ENCODE results near the gene DSCAML1.

The DSCAML1 gene

DNA sequence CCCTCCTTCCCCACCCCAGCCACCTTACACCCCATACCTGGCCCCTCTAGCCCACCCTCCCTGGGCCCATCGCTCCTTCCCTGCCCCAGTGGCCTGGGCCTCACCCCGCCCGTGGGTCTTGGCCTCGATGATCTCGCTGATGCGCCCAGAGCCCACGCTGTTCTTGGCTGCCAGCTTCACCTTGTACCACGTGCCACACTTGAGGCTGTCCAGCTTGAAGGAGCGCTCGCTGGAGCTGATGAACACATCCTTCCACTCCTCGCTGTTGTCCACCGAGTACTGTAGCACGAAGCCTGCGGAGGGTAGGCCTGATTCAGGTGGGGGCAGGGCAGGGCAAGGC lies 359.3 kb downstream of the DSCAML1 start:
- DNase-seq (ENCODE audit: extremely low read depth in 1 of 2, low read depth in 1 of 2) = no peak

DNA sequence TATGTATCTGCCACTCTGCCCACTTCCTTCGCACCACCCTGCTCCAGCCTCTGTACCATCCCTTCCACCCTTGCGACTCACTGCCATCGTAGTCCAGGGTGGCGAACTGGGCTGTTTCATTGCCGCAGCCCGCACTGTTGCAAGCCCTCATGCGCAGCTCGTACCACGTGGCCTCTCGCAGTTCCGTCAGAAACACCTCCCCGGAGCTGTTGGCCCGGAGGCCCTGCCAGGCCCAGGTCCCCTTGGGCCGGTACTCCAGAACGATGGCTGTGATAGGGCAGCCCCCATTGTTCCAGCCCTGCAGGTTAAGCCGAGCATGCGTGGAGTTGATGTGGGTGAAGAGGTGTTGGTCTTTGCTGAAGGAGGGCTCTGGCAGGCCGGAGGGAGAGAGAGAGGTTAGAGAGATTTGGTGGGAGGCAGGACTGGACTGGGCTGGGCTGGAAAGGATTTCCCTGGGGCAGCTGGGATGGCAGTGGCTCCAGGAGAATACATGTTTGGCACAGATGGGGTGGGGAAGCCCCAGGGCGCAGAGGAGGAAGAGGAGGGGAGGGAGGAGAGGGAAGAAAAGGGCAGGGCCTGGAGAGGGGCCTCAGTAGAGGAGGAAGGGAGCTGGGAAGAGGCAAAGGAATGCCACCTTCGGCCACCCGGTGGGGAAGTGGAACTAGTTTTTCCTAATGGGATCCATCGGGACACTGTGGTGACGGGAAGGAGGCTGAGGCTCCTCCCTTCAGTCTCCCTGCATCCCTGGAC lies 359.8 kb downstream of the DSCAML1 start:
- no peak for DNase-seq (ENCODE audit: extremely low read depth in 1 of 2, low read depth in 1 of 2)

DNA sequence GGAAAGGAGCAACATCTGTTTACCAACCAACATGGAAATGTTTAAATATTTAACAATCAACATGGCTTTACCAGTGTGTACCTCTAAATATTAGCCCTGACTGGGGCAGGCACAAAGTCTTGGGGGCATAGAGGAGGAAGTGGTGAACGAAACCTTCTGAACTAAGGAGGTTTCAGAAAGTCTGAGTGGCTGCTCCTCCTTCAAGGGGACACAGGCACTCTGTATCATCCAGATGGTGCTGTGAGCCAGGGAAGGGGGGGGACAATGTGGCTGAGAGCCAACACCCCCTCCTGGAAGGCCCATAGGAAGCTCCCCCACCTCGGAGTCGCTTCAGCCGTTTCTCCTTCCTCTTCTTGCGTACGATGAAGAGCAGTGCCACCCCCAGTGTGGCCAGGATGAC lies 361.7 kb downstream of the DSCAML1 start:
- DNase-seq (ENCODE audit: extremely low read depth in 1 of 2, low read depth in 1 of 2) = no peak

DNA sequence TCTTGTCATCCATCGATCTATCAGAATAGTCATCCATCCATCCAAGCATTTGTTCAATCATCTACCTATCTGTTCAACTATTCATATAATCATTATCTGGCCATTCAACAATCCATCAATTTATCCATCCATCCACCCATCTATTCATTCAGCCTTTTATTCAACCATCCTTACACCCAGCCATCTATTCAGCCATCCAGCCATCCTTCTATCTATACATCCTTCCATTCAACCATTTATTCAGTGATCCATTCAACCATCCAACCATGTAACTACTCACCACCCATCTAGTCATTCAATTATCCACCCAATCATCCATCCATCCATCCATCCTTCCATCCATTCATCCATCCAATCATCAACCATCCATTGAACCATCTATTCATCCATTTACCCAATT lies 362.5 kb downstream of the DSCAML1 start:
- no peak for DNase-seq (ENCODE audit: extremely low read depth in 1 of 2, low read depth in 1 of 2)

DNA sequence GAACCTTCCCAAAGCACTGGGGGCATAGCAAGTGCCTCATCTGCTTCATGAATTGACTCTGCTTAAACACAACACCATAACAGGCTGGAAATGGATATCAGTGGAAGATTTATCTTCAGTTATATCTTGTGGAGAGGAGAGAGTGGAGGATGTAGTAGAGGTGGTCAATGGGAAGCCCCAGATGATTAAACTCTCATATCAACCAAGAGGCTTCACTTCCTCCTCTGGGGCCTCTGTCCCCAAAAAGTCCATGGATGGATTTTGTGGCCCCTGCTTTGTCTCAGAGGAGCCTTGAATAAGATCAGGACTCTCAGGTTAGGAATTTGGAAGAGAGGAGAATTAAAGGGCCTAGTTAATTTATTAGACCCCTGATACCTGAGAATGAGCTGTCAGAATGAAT lies 363.3 kb downstream of the DSCAML1 start:
- no peak for DNase-seq (ENCODE audit: extremely low read depth in 1 of 2, low read depth in 1 of 2)

DNA sequence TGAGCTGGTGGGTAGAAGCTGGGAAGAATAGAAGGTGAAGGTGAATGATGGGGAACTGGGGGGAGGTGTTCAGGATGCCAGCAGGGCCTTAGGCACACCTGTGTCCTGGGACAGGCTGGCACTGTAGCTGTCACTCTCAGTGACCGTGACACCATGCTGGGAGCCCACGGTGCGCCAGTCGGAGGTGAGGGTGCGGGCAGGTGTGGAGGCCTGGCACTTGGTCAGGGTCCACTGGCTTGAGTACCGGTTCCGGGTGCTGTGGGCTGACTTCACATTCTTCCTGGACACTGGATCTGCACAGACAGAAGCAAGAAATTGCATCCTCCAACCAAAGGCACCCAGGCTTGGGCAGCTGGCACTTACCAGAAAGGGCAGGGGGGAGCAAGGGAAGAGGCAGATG lies 365.6 kb downstream of the DSCAML1 start:
- no peak for DNase-seq (ENCODE audit: extremely low read depth in 1 of 2, low read depth in 1 of 2)

DNA sequence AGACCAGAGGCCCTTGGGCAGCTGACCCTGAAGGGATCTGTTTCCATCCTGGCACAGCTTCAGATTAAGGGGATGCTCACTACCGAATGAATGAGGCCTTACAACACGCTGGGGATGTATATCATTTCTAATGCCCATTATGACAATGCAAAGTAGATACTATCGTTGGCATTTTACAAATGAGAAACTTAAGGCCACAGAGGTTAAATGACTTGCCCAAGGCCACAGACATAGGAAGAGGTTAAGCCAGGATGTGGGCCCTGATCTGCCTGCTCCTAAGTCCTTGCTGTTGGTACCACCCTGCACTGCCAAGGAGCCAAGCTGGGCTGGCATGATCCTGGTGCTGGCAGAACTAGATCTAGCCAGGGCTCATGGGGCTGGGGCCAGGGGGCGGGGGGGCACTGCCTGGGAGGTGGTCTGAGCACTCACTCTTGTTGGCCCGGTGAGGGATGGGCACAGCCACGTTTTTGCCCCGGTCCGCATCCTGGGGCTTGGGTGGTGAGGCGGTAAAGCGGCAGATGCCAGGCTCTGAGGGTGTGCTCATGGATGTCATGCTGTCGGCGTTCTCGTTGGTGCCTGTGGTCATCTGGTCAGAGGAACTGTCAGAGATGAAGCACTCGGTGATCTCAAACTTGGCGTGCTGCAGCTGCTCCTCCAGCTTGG lies 366.6 kb downstream of the DSCAML1 start:
- no peak for DNase-seq (ENCODE audit: extremely low read depth in 1 of 2, low read depth in 1 of 2)

DNA sequence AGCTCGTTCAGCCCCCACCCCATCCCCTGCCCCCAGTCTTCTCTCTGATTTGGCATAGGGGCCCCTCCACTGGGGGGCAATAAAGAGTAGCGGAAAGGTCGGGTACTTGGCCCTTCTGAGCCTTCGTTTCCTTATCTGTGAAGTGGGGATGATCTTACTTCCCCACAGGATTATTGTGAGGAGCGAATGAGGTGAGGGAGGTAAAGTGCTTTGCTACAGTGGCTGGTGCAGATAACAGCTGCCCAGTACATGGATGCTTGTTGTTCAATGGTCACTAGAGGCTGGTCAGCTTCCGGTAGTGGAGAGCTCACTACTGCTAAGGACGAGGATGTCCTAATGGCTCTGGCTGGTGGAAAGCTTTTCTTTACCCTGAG lies 368.2 kb downstream of the DSCAML1 start:
- no peak for DNase-seq (ENCODE audit: extremely low read depth in 1 of 2, low read depth in 1 of 2)

DNA sequence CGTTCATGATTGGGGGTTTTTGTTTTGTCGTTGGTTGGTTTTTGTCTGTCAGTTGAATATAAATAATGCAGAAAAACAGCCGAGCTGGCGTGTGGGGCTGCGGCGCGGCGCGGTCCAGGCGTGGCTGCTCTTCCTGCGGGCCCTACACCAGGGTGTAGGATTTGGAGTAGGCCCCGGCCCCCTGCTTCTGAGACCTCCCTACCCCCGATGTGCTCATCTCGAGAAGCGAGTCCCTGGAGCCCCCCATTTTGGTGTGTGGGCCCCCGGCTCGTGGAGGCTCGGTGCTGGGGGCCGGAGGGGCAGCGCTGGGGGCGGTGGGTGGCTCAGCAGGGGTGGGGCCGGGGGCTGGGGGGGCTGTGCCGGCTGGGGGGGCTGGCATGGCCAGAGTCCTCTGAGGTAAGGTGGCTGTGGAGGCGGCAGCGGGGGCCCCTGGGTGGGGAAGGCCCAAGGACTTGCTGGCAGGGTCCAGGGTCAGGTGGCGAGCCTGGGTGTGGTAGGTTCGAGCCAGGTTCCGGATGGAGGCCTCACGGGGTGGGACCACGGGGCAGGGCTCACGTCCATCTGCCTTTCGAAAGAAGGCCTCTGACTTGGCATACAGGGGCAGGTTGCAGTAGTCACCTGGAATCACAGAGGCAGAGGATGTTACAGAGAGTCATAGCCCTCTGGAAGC lies 368.7 kb downstream of the DSCAML1 start:
- DNase-seq (ENCODE audit: extremely low read depth in 1 of 2, low read depth in 1 of 2) = no peak

DNA sequence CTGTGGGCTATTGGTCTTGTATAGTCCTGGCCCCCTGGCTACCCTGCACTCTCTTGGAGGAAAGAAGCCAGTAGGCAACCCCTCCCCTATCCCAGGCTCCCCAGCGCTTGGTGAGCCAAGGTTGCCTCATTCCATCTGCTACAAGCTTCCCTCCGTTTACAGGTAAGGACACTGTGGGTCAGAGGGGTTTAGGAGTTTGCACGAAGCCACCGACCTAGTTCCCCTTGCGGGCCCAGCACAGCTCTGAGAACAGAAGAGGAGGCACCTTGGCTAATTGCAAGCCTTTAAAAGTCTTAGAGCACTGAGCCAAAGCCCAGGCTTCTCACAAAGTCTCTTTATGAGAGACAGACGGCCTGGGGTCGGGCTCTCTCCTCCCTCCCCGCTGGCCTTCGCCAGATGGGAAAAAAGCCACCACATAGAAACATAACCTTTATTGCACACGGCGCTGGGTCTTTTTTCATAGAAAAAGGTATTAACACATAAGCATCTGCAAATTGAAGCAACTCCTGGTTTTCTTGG lies 369.6 kb downstream of the DSCAML1 start:
- DNase-seq (ENCODE audit: extremely low read depth in 1 of 2, low read depth in 1 of 2) = no peak

DNA sequence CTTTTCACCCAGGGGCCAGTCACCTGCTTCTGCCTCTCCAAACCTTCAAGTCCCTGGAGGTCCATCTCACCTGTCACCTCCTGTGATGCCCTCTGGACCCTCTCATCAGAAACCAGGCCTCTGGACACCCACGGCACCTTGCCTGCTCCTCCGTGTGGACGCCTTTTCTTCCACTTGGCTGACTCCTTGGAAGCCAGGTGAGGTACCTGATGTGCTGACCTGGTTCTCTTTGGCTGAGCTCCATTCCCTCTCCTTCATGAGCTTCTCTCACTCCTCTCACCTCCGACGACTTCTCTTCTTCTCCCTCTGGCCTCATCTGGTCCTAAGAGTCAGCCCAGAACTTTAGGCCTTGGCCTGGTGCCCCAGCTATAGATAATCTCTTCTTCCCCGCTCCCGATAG lies 370.1 kb downstream of the DSCAML1 start:
- no peak for DNase-seq (ENCODE audit: extremely low read depth in 1 of 2, low read depth in 1 of 2)

DNA sequence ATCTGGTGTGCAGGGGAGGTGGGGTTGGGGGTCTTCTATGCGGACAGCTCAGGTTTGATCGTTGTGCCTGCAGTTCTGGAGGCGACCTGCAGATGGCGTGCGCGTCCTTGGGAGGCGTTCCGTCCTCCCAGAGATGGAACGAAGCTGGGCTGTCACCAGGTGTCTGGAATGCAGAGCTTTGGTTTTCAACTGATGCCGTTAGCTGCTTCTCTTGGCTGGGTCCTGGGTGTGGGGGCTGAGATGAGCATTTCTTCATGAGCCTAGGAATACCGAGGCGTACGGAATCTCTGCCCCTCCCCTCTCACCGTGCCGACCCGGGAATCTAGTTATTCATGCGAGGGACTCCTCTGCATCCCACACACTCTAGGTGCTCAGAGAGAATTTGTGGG lies 370.7 kb downstream of the DSCAML1 start:
- peak; percentile 26 to 47 for DNase-seq (ENCODE audit: extremely low read depth in 1 of 2, low read depth in 1 of 2)

DNA sequence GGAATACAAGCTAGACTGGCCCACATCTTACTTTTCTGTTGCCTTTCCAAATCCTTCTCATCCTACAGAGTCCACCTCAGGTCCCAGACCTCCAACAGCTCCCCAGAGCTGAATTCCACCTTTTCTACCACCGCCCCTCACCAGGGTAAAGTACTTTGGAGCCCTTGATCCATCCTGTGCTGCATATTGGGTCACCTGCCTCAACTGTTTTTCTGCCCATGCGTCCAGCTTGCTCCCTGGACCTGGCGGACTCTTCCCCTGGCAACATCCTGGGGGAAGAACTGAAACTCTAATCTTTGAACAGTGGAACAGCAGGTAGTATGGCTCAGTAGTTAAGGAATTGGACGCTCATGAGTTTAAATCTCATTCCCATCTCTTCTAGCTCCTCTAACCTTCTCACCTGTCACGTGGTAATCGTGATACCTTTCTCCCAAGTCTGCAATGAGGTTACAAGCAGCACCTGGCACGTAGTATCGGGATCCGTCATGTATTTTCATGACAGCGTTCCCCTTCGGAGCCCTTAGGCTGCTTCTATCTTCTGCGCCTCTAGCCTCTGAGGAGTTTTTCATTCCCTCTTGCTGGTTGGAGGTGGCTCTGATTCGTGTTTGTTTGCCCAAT lies 371.2 kb downstream of the DSCAML1 start:
- no peak for DNase-seq (ENCODE audit: extremely low read depth in 1 of 2, low read depth in 1 of 2)

DNA sequence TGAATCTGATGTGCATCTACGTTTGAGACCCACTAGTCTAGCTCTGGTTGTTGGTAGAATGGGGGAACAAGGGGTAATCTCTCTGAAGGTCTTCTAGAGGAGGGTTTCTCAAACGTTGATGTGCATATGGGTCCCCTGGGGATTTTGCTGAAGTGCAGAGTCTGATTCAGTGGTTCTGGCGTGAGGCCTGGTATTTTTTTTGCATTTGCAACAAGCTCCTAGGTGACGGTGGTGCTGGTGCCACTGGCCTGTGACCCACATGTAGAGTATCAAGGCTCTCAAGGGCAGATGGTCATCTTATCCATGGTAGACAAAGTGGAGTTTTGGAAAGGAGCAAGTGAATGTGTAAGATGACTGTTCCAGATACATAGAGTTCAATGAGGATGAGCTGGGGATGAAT lies 372.2 kb downstream of the DSCAML1 start:
- no peak for DNase-seq (ENCODE audit: extremely low read depth in 1 of 2, low read depth in 1 of 2)

DNA sequence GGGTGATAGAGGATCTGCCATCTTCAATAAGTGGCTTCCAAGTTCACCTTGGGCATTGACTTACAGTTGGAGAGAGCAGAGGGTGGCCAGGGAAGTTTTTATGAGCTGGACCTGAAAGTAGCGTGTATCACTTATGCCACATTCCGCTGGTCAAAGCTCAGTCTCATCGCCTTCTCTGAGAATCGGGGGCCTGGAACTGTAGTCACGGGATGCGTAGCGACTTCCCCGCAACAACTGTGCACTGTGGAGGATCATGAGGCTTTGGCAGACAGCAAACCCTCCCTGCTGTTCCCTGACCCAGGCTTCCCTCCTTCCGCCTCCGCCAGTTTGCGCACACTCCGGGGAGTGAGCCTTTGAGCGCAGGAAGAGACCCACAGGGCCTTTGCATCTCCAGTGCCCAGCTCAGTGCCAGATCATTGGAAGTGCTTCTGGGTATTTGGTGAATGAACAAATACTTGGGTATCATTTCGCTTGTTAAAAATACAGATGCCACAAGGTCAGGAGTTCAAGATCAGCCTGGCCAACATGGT lies 373.9 kb downstream of the DSCAML1 start:
- DNase-seq (ENCODE audit: extremely low read depth in 1 of 2, low read depth in 1 of 2) = no peak

DNA sequence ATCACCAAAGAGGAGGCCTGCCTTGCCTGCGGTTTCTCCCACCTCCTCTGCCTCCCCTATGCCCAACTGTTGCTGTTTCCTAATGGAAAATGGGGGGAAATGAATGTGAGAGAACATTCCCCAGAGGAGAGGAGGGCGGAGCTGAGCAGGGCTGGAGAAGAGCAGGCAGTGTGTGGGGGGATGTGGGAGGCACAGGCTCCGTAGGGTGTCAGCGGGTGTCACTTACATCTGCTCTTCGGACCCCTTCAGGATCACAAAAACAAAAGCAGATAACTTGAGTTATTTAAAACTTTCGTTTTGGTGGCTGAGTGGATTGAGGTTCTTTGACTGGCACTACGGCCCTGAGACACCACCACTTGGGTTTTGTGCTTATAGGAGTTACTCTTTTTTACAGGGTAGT lies 375.5 kb downstream of the DSCAML1 start:
- no peak for DNase-seq (ENCODE audit: extremely low read depth in 1 of 2, low read depth in 1 of 2)

DNA sequence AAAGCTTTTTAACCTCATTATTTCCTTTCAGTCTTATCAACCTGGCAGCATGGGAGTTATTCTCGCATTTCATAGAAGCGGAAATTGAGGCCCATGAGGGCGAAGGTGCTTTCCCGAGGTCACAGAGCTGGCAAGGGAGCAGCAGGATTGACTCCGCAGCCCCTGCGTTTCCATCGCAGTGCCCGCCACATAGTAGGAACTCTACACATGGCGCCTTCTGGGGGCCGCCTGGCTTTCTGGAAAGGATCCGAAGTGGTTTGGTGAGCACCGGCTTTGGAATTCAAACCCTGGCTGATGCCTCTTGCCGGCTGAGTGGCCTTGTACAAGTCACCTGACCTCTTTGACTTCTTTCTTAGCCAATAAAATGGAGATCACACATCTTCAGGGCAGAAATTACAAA lies 376.0 kb downstream of the DSCAML1 start:
- DNase-seq (ENCODE audit: extremely low read depth in 1 of 2, low read depth in 1 of 2) = no peak

DNA sequence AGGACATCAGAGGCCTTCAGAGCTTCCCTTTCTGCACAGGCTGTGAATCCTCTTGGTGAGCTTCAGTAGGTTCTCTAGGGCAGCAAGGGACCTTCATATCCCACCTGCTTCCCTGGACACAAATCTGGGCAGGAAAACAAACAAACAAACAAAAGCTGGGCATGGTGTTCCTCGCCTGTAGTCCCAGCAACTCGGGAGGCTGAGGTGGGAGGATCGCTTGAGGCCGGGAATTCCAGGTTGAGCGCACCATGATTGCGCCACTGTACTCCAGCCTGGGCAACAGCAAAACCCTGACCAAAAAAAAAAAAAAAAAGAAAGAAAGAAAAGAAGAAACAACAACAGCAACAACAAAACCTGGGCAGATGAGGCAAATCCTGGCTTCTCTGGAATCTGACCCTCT lies 376.4 kb downstream of the DSCAML1 start:
- DNase-seq (ENCODE audit: extremely low read depth in 1 of 2, low read depth in 1 of 2) = no peak

DNA sequence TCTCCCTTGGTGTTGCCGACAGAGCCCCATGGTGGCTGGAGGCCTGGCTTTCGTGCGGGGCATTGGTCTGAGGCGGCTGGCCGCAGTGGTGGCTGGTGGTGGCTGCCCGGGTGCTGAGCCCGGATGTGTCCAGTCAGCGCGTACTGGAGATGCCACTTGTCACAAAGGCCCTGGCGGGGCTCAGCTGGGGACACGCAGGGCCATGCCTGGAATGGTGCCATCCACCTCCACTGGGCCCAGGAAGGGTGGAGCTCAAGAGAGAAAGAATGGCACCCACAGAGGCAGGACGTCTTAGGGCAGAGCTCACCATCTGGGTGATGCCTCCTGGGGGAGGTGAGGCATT lies 376.9 kb downstream of the DSCAML1 start:
- no peak for DNase-seq (ENCODE audit: extremely low read depth in 1 of 2, low read depth in 1 of 2)

DNA sequence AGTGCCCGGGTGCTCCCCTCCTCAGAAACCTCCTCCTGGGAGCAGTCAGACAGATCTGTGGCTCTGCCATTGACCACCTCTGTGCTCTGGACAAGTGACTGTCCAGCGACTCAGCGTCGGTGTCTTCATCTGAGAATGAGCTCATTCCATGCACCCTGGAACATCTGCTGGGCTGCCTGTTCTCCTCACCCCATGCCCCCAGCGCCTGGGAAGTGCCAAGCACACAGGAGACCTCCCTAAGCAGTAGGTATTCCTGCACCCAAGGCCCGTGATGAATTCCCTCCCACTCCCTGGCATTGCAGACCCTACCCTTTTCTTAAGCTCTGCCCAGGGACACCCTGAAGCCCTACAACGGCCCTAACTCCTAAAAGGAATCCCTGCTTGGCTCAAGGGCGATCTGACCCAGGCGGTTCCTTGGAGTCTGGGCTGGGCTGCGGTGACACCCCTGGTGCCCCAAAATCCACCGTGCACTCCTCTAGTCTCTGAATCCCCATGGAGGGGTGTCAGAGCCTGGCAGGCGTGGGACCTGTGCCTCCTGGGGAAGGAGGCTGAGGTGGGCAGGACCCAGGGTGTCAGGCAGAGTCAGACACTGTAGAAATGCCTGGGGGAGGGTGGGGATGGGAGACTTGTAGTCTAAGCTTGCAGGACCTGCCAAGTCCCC lies 377.4 kb downstream of the DSCAML1 start:
- DNase-seq (ENCODE audit: extremely low read depth in 1 of 2, low read depth in 1 of 2) = no peak

Measured in activated CD8-positive, alpha-beta memory T cell treated with anti-CD3 and anti-CD28 coated beads for 1 hour (primary cell).